ENCODE measurements around the gene ASL. TPM values are rescaled to one million over a fixed set of nuclear protein-coding genes. Genes with fewer than 3 reads are reported as not detected.

The ASL gene
- total and polyA plus RNA-seq, 10 of the 15 experiments (the other 5 are each of a cell fraction or from before 2014, with no cell fraction given): 0.66 to 36.7 (median 28.8) TPM

DNA sequence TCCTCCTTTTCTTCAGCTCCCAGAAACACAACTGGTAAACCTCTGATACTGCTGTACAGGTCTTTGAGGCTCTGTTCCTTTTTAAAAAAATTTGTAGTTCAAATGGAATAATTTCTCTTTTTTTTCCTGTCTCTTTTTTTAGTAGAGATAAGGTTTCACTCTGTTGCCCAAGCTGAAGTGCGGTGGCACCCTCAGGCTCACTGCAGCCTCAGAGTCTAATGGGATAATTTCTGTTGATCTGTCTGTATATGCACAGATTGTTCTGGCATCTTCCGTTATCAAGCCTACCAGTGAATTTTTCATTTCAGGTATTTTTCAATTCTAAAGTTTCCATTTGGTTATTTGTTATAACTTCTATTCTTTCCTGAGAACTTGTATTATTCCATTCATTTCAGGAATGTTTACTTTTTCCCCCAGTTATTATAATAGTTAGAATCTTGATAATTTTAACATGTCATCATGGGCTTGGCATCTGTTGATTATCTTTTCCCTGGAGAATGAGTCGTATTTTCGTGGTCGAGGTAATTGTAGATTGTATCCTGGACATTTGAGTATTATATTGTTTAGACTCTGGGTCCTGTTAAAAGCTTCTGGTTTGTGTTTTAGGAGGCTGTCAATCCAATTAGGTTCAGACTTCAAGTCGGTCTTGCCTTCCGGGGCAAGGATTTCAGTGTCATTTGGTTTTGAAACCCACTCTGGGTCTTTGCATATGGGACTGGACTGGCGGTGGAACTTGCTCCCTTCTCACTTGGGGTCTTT lies 63.6 kb downstream of the ASL start:
- intact Hi-C loops (cut with micrococcal nuclease; ENCODE audit: unreplicated experiment): no loop called here
- DNase-seq (ENCODE audit: low read depth, low spot score): no peak
- H3K9ac ChIP-seq (ENCODE audit: control insufficient read depth, insufficient read depth, low read length): no peak overlapping the region
- no peaks in the 10 kb centered on the region for H3K9me3 ChIP-seq (replicated peaks; ENCODE audit: control insufficient read depth, insufficient read depth, low read length)
- FAIRE-seq: no peak
- SMC1A ChIA-PET (ENCODE audit: uncharacterized antibody, unreplicated experiment): interaction anchor here (1.1 kb wide), 1 partner anchor 12 kb away, joined by 5 read pairs; no protein-coding TSS in a partner anchor
- no peaks in the 10 kb centered on the region for H3K4me1 ChIP-seq (ENCODE audit: control insufficient read depth, insufficient read depth, low read length)
- CTCF ChIA-PET: interaction anchor here (0.5 to 0.6 kb wide), 2 partner anchors 8 to 748 kb away, joined by 3 read pairs; no protein-coding TSS in a partner anchor
- in situ Hi-C loops (cut with MboI): no loop called here
- H3K4me2 ChIP-seq (ENCODE audit: control insufficient read depth, insufficient read depth): no peak overlapping the region
- TF ChIP-seq RB1 (IDR thresholded peaks at IDR 0.05; ENCODE audit: borderline replicate concordance) (no peak), SMAD1 (IDR thresholded peaks at IDR 0.05; ENCODE audit: low read depth, partially characterized antibody) (no peak), BCL11A (IDR thresholded peaks at IDR 0.05; ENCODE audit: low read depth, low read length) (no peak), KDM1A (IDR thresholded peaks at IDR 0.05; ENCODE audit: borderline replicate concordance) (no peak)
- TF ChIP-seq, protein P1, sequence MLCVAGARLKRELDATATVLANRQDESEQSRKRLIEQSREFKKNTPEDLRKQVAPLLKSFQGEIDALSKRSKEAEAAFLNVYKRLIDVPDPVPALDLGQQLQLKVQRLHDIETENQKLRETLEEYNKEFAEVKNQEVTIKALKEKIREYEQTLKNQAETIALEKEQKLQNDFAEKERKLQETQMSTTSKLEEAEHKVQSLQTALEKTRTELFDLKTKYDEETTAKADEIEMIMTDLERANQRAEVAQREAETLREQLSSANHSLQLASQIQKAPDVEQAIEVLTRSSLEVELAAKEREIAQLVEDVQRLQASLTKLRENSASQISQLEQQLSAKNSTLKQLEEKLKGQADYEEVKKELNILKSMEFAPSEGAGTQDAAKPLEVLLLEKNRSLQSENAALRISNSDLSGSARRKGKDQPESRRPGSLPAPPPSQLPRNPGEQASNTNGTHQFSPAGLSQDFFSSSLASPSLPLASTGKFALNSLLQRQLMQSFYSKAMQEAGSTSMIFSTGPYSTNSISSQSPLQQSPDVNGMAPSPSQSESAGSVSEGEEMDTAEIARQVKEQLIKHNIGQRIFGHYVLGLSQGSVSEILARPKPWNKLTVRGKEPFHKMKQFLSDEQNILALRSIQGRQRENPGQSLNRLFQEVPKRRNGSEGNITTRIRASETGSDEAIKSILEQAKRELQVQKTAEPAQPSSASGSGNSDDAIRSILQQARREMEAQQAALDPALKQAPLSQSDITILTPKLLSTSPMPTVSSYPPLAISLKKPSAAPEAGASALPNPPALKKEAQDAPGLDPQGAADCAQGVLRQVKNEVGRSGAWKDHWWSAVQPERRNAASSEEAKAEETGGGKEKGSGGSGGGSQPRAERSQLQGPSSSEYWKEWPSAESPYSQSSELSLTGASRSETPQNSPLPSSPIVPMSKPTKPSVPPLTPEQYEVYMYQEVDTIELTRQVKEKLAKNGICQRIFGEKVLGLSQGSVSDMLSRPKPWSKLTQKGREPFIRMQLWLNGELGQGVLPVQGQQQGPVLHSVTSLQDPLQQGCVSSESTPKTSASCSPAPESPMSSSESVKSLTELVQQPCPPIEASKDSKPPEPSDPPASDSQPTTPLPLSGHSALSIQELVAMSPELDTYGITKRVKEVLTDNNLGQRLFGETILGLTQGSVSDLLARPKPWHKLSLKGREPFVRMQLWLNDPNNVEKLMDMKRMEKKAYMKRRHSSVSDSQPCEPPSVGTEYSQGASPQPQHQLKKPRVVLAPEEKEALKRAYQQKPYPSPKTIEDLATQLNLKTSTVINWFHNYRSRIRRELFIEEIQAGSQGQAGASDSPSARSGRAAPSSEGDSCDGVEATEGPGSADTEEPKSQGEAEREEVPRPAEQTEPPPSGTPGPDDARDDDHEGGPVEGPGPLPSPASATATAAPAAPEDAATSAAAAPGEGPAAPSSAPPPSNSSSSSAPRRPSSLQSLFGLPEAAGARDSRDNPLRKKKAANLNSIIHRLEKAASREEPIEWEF (IDR thresholded peaks at IDR 0.05; ENCODE audit: insufficient replicate concordance, low read depth, low read length): no peak
- no peak overlapping the region for H2AFZ ChIP-seq (ENCODE audit: control insufficient read depth, low read depth, low read length)
- peaks cover 5 to 23% of the 10 kb centered on the region in 2 experiments for H3K36me3 ChIP-seq (ENCODE audit: control insufficient read depth in 2 of 2, insufficient read depth in 2 of 2, low read length in 1 of 2)
- 86% methylated on average over 8 of the region's 8 CpGs for WGBS (ENCODE audit: insufficient coverage, insufficient replicate concordance, low lambda C conversion rate, missing lambda C conversion rate)
- no peaks in the 10 kb centered on the region for H4K20me1 ChIP-seq (ENCODE audit: control insufficient read depth, insufficient read depth)
- ATAC-seq: no peak
- no peaks in the 10 kb centered on the region for H3K79me2 ChIP-seq (ENCODE audit: control insufficient read depth, insufficient read depth, low read length)
- no peak overlapping the region for H3K27ac ChIP-seq (ENCODE audit: control insufficient read depth, insufficient read depth)
- H3K27me3 ChIP-seq (replicated peaks in 1 of 2; ENCODE audit: control insufficient read depth in 2 of 2, insufficient read depth in 2 of 2, low read length in 1 of 2): no peaks in the 10 kb centered on the region
- no peak overlapping the region for H3K4me3 ChIP-seq
- RAD21 ChIA-PET (ENCODE audit: unreplicated experiment): interaction anchor here (0.7 kb wide), 1 partner anchor 110 kb away, joined by 3 read pairs; no protein-coding TSS in a partner anchor
- no TSS peak for BruUV-seq (replicated peaks)
- POLR2A ChIA-PET: interaction anchor here (0.6 to 0.7 kb wide), 2 partner anchors 10 to 84 kb away, joined by 3 read pairs; no protein-coding TSS in a partner anchor

Measured in GM12878 (cell line).